Measurements from ENCODE around the gene CDH13. TPM values are rescaled to one million over a fixed set of nuclear protein-coding genes. Genes with fewer than 3 reads are reported as not detected.

CDH13 gene
- total and polyA plus RNA-seq, 12 donors = 0.86 to 30.6 (median 2.4) TPM

GRCh38 chr16:82808036-82808435 is 181.3 kb downstream of the CDH13 start:
- no peaks in the 10 kb centered on the region for H3K36me3 ChIP-seq (replicated peaks in 1 of 2)
- DNase-seq = no peak
- no peaks in the 10 kb centered on the region for H3K27me3 ChIP-seq
- H3K4me3 ChIP-seq = no peak overlapping the region
- TF ChIP-seq POLR2A (IDR thresholded peaks at IDR 0.05) = no peak
- TF ChIP-seq, protein P1, sequence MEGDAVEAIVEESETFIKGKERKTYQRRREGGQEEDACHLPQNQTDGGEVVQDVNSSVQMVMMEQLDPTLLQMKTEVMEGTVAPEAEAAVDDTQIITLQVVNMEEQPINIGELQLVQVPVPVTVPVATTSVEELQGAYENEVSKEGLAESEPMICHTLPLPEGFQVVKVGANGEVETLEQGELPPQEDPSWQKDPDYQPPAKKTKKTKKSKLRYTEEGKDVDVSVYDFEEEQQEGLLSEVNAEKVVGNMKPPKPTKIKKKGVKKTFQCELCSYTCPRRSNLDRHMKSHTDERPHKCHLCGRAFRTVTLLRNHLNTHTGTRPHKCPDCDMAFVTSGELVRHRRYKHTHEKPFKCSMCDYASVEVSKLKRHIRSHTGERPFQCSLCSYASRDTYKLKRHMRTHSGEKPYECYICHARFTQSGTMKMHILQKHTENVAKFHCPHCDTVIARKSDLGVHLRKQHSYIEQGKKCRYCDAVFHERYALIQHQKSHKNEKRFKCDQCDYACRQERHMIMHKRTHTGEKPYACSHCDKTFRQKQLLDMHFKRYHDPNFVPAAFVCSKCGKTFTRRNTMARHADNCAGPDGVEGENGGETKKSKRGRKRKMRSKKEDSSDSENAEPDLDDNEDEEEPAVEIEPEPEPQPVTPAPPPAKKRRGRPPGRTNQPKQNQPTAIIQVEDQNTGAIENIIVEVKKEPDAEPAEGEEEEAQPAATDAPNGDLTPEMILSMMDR (IDR thresholded peaks at IDR 0.05) = no peak
- no peak overlapping the region for H3K27ac ChIP-seq
- 63 to 71% (median 69%) methylated on average over 1 of the region's 1 CpG for WGBS, 4 donors
- no peaks in the 10 kb centered on the region for H3K9me3 ChIP-seq (replicated peaks in 1 of 3)
- intact Hi-C loops (cut with DNase I) = no loop called here
- H3K4me1 ChIP-seq (replicated peaks in 1 of 2) = no peaks in the 10 kb centered on the region

- no peak for TF ChIP-seq POLR2A (IDR thresholded peaks at IDR 0.05)
- TF ChIP-seq, protein P1 (IDR thresholded peaks at IDR 0.05) = no peak
- H3K4me3 ChIP-seq = no peak overlapping the region
- no peak for DNase-seq
- H3K9me3 ChIP-seq (replicated peaks in 1 of 3) = no peaks in the 10 kb centered on the region
- no peaks in the 10 kb centered on the region for H3K27me3 ChIP-seq
- no peaks in the 10 kb centered on the region for H3K36me3 ChIP-seq (replicated peaks in 1 of 2)
- no peaks in the 10 kb centered on the region for H3K4me1 ChIP-seq (replicated peaks in 1 of 2)
- whole genome bisulfite sequencing, 4 donors = 61 to 73% (median 66%) methylated on average over 6 of the region's 6 CpGs
- intact Hi-C loops (cut with DNase I) = no loop called here
- H3K27ac ChIP-seq = no peak overlapping the region
These were observed 183.3 kb downstream of the CDH13 start for GRCh38 chr16:82810077-82810476.

DNA sequence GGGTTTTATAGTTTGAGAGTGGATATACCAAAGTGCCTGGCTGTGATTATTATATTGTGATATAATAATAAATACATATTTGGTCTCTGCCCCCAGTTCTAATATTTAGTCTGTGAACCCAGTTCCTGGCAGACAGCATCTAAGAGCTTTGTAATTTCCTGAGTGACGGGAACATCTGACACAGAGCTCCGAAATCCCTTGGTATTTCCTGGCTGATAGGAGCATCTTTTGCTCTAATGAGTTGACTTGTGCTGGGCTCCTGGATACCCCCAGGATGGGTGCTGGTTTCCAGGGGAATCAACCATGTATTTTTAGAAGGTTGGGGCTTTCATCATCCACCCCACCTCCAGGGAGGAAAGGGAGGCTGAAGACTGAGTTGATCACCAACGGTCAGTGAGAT is 187.3 kb downstream of the CDH13 start:
- Histone ChIP-seq H3K36me3 (replicated peaks in 1 of 2) (no peaks in the 10 kb centered on the region), H3K27ac (no peak overlapping the region), H3K9me3 (replicated peaks in 1 of 3) (no peaks in the 10 kb centered on the region), H3K4me1 (replicated peaks in 1 of 2) (no peaks in the 10 kb centered on the region), H3K4me3 (no peak overlapping the region), H3K27me3 (no peaks in the 10 kb centered on the region)
- 68 to 82% (median 70%) methylated on average over 3 of the region's 3 CpGs for WGBS, 4 donors
- intact Hi-C loops (cut with DNase I) = no loop called here
- no peak for DNase-seq
- TF ChIP-seq, protein P1 (IDR thresholded peaks at IDR 0.05) = no peak
- TF ChIP-seq POLR2A (IDR thresholded peaks at IDR 0.05) = no peak

DNA sequence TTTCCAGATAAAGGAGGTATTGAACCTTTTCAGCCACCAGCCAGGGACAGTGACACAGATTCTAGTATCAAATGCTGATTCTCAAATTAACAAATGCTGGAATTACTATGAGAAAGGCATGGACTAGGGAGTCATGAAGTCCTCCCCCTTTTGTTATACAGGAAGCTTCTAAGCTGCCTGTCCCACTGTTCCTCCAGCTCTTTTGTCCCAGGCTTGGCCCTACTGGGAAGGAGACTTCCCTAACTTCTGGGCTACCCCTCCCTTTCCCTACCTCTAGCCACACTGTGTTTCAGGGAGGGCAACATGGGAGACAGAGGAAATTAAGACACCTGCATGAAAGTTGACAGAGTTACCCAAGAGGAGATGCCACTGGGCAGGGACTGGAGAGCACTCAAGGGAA is 192.5 kb downstream of the CDH13 start:
- intact Hi-C loops (cut with DNase I) = no loop called here
- TF ChIP-seq, protein P1 (IDR thresholded peaks at IDR 0.05) = no peak
- no peak for TF ChIP-seq POLR2A (IDR thresholded peaks at IDR 0.05)
- Histone ChIP-seq H3K27me3 (no peaks in the 10 kb centered on the region), H3K9me3 (replicated peaks in 1 of 3) (no peaks in the 10 kb centered on the region), H3K4me3 (no peak overlapping the region), H3K36me3 (replicated peaks in 1 of 2) (no peaks in the 10 kb centered on the region), H3K27ac (no peak overlapping the region), H3K4me1 (replicated peaks in 1 of 2) (no peaks in the 10 kb centered on the region)
- no peak for DNase-seq

All from adrenal gland (tissue), 12 donors.